GM18907 (cell line): ENCODE data around the gene SPTLC2.
"Not testable (repeated sequence)": the region's sequence is repeated elsewhere in the genome, so short reads cannot be mapped to it uniquely, and the experiment has no call there.

ENCODE experiments used
- ATAC-seq: cut with Tn5 transposase; IDR thresholded peaks from one replicate; pipeline ENCODE4 v1.9.1; 2021; ENCODE audit warnings: mild to moderate bottlenecking, moderate library complexity; ENCODE audit not compliant: unreplicated experiment

Gene SPTLC2

GRCh38 chr14:77616454-77617229 is at the start of gene SPTLC2:
SPTLC2 (minus strand) TSS chr14:77616637; CDS start chr14:77616579, 58 bp downstream.
- ATAC-seq, result peak; percentile 97

- no peak for ATAC-seq
Observed at GRCh38 chr14:77663293-77663692, 46.9 kb upstream of the SPTLC2 start.

- ATAC-seq, result not testable (repeated sequence)
Observed at GRCh38 chr14:77661562-77661961, 45.1 kb upstream of the SPTLC2 start.

- no peak for ATAC-seq
Observed at GRCh38 chr14:77660754-77661153, 44.3 kb upstream of the SPTLC2 start.

GRCh38 chr14:77659831-77660230 is 43.4 kb upstream of the SPTLC2 start:
- no peak for ATAC-seq

GRCh38 chr14:77657280-77657679 is 40.8 kb upstream of the SPTLC2 start:
- no peak for ATAC-seq

GRCh38 chr14:77654001-77654441 is 37.6 kb upstream of the SPTLC2 start:
- ATAC-seq, result no peak

- no peak for ATAC-seq
Observed at GRCh38 chr14:77649326-77649725, 32.9 kb upstream of the SPTLC2 start.

- ATAC-seq, result no peak
Observed at GRCh38 chr14:77648520-77649200, 32.2 kb upstream of the SPTLC2 start.

GRCh38 chr14:77647853-77648252 is 31.4 kb upstream of the SPTLC2 start:
- no peak for ATAC-seq

GRCh38 chr14:77646907-77647306 is 30.5 kb upstream of the SPTLC2 start:
- no peak for ATAC-seq

- no peak for ATAC-seq
Observed at GRCh38 chr14:77645520-77646230, 29.2 kb upstream of the SPTLC2 start.

GRCh38 chr14:77642407-77642806 is 26.0 kb upstream of the SPTLC2 start:
- no peak for ATAC-seq

GRCh38 chr14:77641534-77642341 is 25.3 kb upstream of the SPTLC2 start:
- ATAC-seq, result no peak

- no peak for ATAC-seq
Observed at GRCh38 chr14:77640756-77641533, 24.5 kb upstream of the SPTLC2 start.

- ATAC-seq, result no peak
Observed at GRCh38 chr14:77638771-77639171, 22.3 kb upstream of the SPTLC2 start.

GRCh38 chr14:77635869-77636268 is 19.4 kb upstream of the SPTLC2 start:
- not testable (repeated sequence) for ATAC-seq

- not testable (repeated sequence) for ATAC-seq
Observed at GRCh38 chr14:77635466-77635865, 19.0 kb upstream of the SPTLC2 start.

GRCh38 chr14:77630111-77630510 is 13.7 kb upstream of the SPTLC2 start:
- ATAC-seq, result no peak

- ATAC-seq, result no peak
Observed at GRCh38 chr14:77625360-77625759, 8.9 kb upstream of the SPTLC2 start.
